ENCODE measurements around the gene SIL1. TPM values are rescaled to one million over a fixed set of nuclear protein-coding genes. Genes with fewer than 3 reads are reported as not detected.

Gene SIL1
- total RNA-seq, 1 donor from 2014 or later = 16.0 TPM

DNA sequence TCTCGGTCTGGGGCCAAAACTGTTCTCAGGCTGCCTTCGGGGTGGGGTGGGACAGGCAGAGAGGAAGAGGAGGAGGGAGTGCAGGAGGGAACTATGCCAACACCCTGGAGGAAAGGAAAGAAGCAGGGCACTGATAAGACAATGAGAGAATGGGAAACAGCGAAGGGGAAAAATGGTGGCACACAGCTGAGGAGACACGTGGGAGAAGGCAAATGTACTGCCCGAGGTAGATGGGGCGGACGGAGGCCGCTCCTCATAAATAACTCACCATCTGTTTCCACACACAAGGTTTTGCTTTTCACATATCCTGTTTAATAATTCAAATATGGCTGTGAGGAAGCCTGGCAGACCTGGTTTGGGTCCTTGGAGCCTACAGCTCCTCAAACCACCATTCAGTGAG is 174.9 kb downstream of the SIL1 start:
- Mint-ChIP-seq H3K27ac (ENCODE audit: unreplicated experiment) (no peak overlapping the region), H3K9me3 (no peaks in the 10 kb centered on the region), H3K4me3 (no peak overlapping the region), H3K27me3 (ENCODE audit: low read depth) (no peaks in the 10 kb centered on the region), H3K4me1 (no peaks in the 10 kb centered on the region), H3K36me3 (ENCODE audit: low read depth) (no peaks in the 10 kb centered on the region)
- TF ChIP-seq CTCF (conservative IDR thresholded peaks at IDR 0.05) = no peak
- no peak for DNase-seq (ENCODE audit: low read depth, low spot score)

GRCh38 chr5:139022528-139022927 is 175.6 kb downstream of the SIL1 start:
- DNase-seq (ENCODE audit: low read depth, low spot score) = no peak
- H3K36me3 Mint-ChIP-seq (ENCODE audit: low read depth) = no peaks in the 10 kb centered on the region
- H3K4me1 Mint-ChIP-seq = peaks cover 3% of the 10 kb centered on the region
- no peaks in the 10 kb centered on the region for H3K9me3 Mint-ChIP-seq
- no peak overlapping the region for H3K4me3 Mint-ChIP-seq
- H3K27ac Mint-ChIP-seq (ENCODE audit: unreplicated experiment) = no peak overlapping the region
- H3K27me3 Mint-ChIP-seq (ENCODE audit: low read depth) = no peaks in the 10 kb centered on the region
- no peak for TF ChIP-seq CTCF (conservative IDR thresholded peaks at IDR 0.05)

GRCh38 chr5:139021346-139021745 is 176.8 kb downstream of the SIL1 start:
- no peak for DNase-seq (ENCODE audit: low read depth, low spot score)
- no peak overlapping the region for H3K4me3 Mint-ChIP-seq
- peaks cover 7% of the 10 kb centered on the region for H3K4me1 Mint-ChIP-seq
- H3K36me3 Mint-ChIP-seq (ENCODE audit: low read depth) = no peaks in the 10 kb centered on the region
- TF ChIP-seq CTCF (conservative IDR thresholded peaks at IDR 0.05) = no peak
- H3K27me3 Mint-ChIP-seq (ENCODE audit: low read depth) = no peaks in the 10 kb centered on the region
- H3K9me3 Mint-ChIP-seq = no peaks in the 10 kb centered on the region
- no peak overlapping the region for H3K27ac Mint-ChIP-seq (ENCODE audit: unreplicated experiment)

DNA sequence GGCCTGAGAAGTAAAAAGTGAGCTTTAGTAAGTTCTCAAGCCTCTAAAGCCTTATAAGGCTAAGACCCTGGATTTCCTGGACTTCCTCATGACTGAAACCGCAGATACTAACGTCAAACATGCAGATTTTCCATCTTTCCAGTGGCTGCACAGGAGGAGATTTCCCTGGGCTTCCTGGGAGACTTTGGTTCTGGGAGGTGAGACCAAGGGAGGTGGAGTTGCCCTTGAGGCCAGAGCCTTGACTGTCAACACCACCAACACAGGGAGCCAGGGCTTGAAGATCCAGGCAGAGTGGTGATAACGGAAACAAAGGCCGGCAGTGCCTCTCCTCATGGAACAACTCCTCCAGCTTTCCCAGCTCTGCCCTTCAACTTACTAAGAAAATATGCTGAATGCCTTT is 178.3 kb downstream of the SIL1 start:
- Mint-ChIP-seq H3K27me3 (ENCODE audit: low read depth) (no peaks in the 10 kb centered on the region), H3K4me1 (peaks cover 7% of the 10 kb centered on the region), H3K4me3 (no peak overlapping the region), H3K9me3 (no peaks in the 10 kb centered on the region), H3K27ac (ENCODE audit: unreplicated experiment) (no peak overlapping the region), H3K36me3 (ENCODE audit: low read depth) (no peaks in the 10 kb centered on the region)
- no peak for DNase-seq (ENCODE audit: low read depth, low spot score)
- no peak for TF ChIP-seq CTCF (conservative IDR thresholded peaks at IDR 0.05)

DNA sequence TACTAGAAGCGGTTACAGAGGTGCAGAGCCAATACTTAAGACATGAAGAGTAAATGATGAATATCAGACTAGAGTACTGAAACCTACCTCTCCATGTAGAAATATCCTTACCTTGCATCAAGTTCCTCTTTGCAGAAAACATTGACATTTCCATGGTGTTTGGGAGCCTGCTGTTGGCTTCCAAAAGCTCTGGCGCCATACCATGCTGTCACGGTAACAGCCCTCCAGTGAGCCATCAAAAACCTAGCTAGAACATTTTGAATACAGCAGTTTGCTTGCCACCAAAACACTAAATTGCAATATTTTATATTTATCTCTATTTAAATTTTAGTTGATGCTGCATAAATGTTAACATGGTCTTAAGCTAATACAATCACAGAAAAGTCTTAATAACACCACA is 179.0 kb downstream of the SIL1 start:
- H3K4me3 Mint-ChIP-seq = no peak overlapping the region
- H3K27ac Mint-ChIP-seq (ENCODE audit: unreplicated experiment) = no peak overlapping the region
- H3K27me3 Mint-ChIP-seq (ENCODE audit: low read depth) = no peaks in the 10 kb centered on the region
- no peaks in the 10 kb centered on the region for H3K9me3 Mint-ChIP-seq
- peaks cover 13% of the 10 kb centered on the region for H3K4me1 Mint-ChIP-seq
- no peak for TF ChIP-seq CTCF (conservative IDR thresholded peaks at IDR 0.05)
- no peak for DNase-seq (ENCODE audit: low read depth, low spot score)
- no peaks in the 10 kb centered on the region for H3K36me3 Mint-ChIP-seq (ENCODE audit: low read depth)

- H3K27ac Mint-ChIP-seq (ENCODE audit: unreplicated experiment) = no peak overlapping the region
- no peaks in the 10 kb centered on the region for H3K27me3 Mint-ChIP-seq (ENCODE audit: low read depth)
- peaks cover 15% of the 10 kb centered on the region for H3K4me1 Mint-ChIP-seq
- no peaks in the 10 kb centered on the region for H3K9me3 Mint-ChIP-seq
- no peak for TF ChIP-seq CTCF (conservative IDR thresholded peaks at IDR 0.05)
- no peak overlapping the region for H3K4me3 Mint-ChIP-seq
- no peak for DNase-seq (ENCODE audit: low read depth, low spot score)
- no peaks in the 10 kb centered on the region for H3K36me3 Mint-ChIP-seq (ENCODE audit: low read depth)
Measured at GRCh38 chr5:139017624-139018023, 180.5 kb downstream of the SIL1 start.

Data from neural crest cell (in vitro differentiated cells).